ENCODE measurements around the gene ZC3H13. TPM values are rescaled to one million over a fixed set of nuclear protein-coding genes. Genes with fewer than 3 reads are reported as not detected.

ZC3H13 gene
- total RNA-seq, 2 experiments from 2014 or later, result 27.2 to 43.9 TPM

GRCh38 chr13:46043647-46044046 lies 8.9 kb downstream of the ZC3H13 start:
- BruUV-seq (replicated peaks), result no TSS peak
- CTCF ChIA-PET (ENCODE audit: unreplicated experiment), result no interaction called here
- intact Hi-C loops (cut with micrococcal nuclease; ENCODE audit: unreplicated experiment), result no loop called here

GRCh38 chr13:46041419-46041839 lies 11.1 kb downstream of the ZC3H13 start:
- H3K4me1 ChIP-seq (ENCODE audit: insufficient read depth, low read length, poor library complexity, severe bottlenecking), result no peaks in the 10 kb centered on the region
- intact Hi-C loops (cut with micrococcal nuclease; ENCODE audit: unreplicated experiment), result no loop called here
- DNase-seq (ENCODE audit: low spot score), result no peak
- no peak overlapping the region for H3K4me3 ChIP-seq (ENCODE audit: low read depth, low read length, poor library complexity, severe bottlenecking)
- CTCF ChIA-PET (ENCODE audit: unreplicated experiment), result no interaction called here
- no peaks in the 10 kb centered on the region for H3K9me2 ChIP-seq (ENCODE audit: insufficient read depth, low read length)
- TF ChIP-seq CTCF (conservative IDR thresholded peaks at IDR 0.05; ENCODE audit: low read length) (no peak), EZH2phosphoT487 (IDR thresholded peaks at IDR 0.05; ENCODE audit: borderline replicate concordance, low read depth, low read length) (no peak)
- H3K36me3 ChIP-seq (ENCODE audit: insufficient read depth, low read length), result peaks cover 59% of the 10 kb centered on the region
- no TSS peak for BruUV-seq (replicated peaks)
- POLR2A ChIA-PET, result interaction anchor here (1.6 kb wide), 1 partner anchor 9 kb away, joined by 3 read pairs; no protein-coding TSS in a partner anchor
- H3K79me2 ChIP-seq (ENCODE audit: insufficient read depth, low read depth, low read length), result peaks cover 41% of the 10 kb centered on the region; the same call in 1 of the 2 replicates
- no peaks in the 10 kb centered on the region for H3K9me3 ChIP-seq (ENCODE audit: low read length)
- no peak overlapping the region for H2AFZ ChIP-seq (ENCODE audit: low read length)
- H3K27ac ChIP-seq (ENCODE audit: low read depth, low read length, poor library complexity, severe bottlenecking), result no peak overlapping the region
- peaks cover 4% of the 10 kb centered on the region; the same call in 1 of the 2 replicates for H4K20me1 ChIP-seq (ENCODE audit: insufficient read depth, low read length)
- no peak overlapping the region for H3K4me2 ChIP-seq (ENCODE audit: low read length)

More at GRCh38 chr13:46043647-46044046, 8.9 kb downstream of the ZC3H13 start:
- peaks cover 7% of the 10 kb centered on the region; the same call in 1 of the 2 replicates for H4K20me1 ChIP-seq (ENCODE audit: insufficient read depth, low read length)
- H3K9me2 ChIP-seq (ENCODE audit: insufficient read depth, low read length), result no peaks in the 10 kb centered on the region
- H3K79me2 ChIP-seq (ENCODE audit: insufficient read depth, low read depth, low read length), result peaks cover 61% of the 10 kb centered on the region
- POLR2A ChIA-PET, result interaction anchor here (0.9 kb wide), 1 partner anchor 16 kb away, joined by 3 read pairs; no protein-coding TSS in a partner anchor
- H3K4me1 ChIP-seq (ENCODE audit: insufficient read depth, low read length, poor library complexity, severe bottlenecking), result no peaks in the 10 kb centered on the region
- H3K4me3 ChIP-seq (ENCODE audit: low read depth, low read length, poor library complexity, severe bottlenecking), result no peak overlapping the region
- peaks cover 48% of the 10 kb centered on the region for H3K36me3 ChIP-seq (ENCODE audit: insufficient read depth, low read length)
- H3K4me2 ChIP-seq (ENCODE audit: low read length), result no peak overlapping the region
- H2AFZ ChIP-seq (ENCODE audit: low read length), result no peak overlapping the region
- TF ChIP-seq EZH2phosphoT487 (IDR thresholded peaks at IDR 0.05; ENCODE audit: borderline replicate concordance, low read depth, low read length) (no peak), CTCF (conservative IDR thresholded peaks at IDR 0.05; ENCODE audit: low read length) (no peak)
- DNase-seq (ENCODE audit: low spot score), result no peak
- no peaks in the 10 kb centered on the region for H3K9me3 ChIP-seq (ENCODE audit: low read length)
- no peak overlapping the region for H3K27ac ChIP-seq (ENCODE audit: low read depth, low read length, poor library complexity, severe bottlenecking)

- TF ChIP-seq EZH2phosphoT487 (IDR thresholded peaks at IDR 0.05; ENCODE audit: borderline replicate concordance, low read depth, low read length), result no peak
- no peak for TF ChIP-seq CTCF (conservative IDR thresholded peaks at IDR 0.05; ENCODE audit: low read length)
- Histone ChIP-seq H4K20me1 (ENCODE audit: insufficient read depth, low read length) (peaks cover 4% of the 10 kb centered on the region; the same call in 1 of the 2 replicates), H3K4me2 (ENCODE audit: low read length) (no peak overlapping the region), H2AFZ (ENCODE audit: low read length) (no peak overlapping the region), H3K27ac (ENCODE audit: low read depth, low read length, poor library complexity, severe bottlenecking) (no peak overlapping the region), H3K79me2 (ENCODE audit: insufficient read depth, low read depth, low read length) (peaks cover 36% of the 10 kb centered on the region; the same call in 1 of the 2 replicates), H3K4me1 (ENCODE audit: insufficient read depth, low read length, poor library complexity, severe bottlenecking) (no peaks in the 10 kb centered on the region), H3K9me2 (ENCODE audit: insufficient read depth, low read length) (no peaks in the 10 kb centered on the region), H3K9me3 (ENCODE audit: low read length) (no peaks in the 10 kb centered on the region), H3K4me3 (ENCODE audit: low read depth, low read length, poor library complexity, severe bottlenecking) (no peak overlapping the region), H3K36me3 (ENCODE audit: insufficient read depth, low read length) (peaks cover 64% of the 10 kb centered on the region)
- no peak for DNase-seq (ENCODE audit: low spot score)
- BruUV-seq (replicated peaks), result no TSS peak
- intact Hi-C loops (cut with micrococcal nuclease; ENCODE audit: unreplicated experiment), result no loop called here
- ChIA-PET CTCF (ENCODE audit: unreplicated experiment) (no interaction called here), POLR2A (no interaction called here)
Measured at GRCh38 chr13:46040763-46041162, 11.8 kb downstream of the ZC3H13 start.

All from OCI-LY7 (cell line).